DND-41 (cell line): ENCODE results near the gene KRT6B.
"Not testable (repeated sequence)": the region's sequence is repeated elsewhere in the genome, so short reads cannot be mapped to it uniquely, and the experiment has no call there.

Experiments
- ATAC-seq: fragments of 200-7000 bp; cut with Tn5 transposase; 3 replicates; pipeline ENCODE4 v1.9.1; 2021; ENCODE audit warnings: low read depth; ENCODE audit not compliant: insufficient read depth
- DNase-seq: peaks from one replicate; pipeline ENCODE4 v3.0.0-alpha.2; 2020
- H2AFZ ChIP-seq: 2 replicates; pipeline ENCODE4 v1.6.0; 2012; ENCODE audit warnings: low read depth, low read length
- H3K27ac ChIP-seq: 2 replicates; pipeline ENCODE4 v1.5.1; 2012; ENCODE audit warnings: low read length, inconsistent platforms
- H3K27me3 ChIP-seq: fragments of 200-600 bp; sonication (generic); 2 replicates; pipeline ENCODE4 v1.6.0; 2012; ENCODE audit warnings: low read length, mild to moderate bottlenecking, inconsistent platforms; ENCODE audit not compliant: insufficient read depth, poor library complexity
- H3K36me3 ChIP-seq: 2 replicates; pipeline ENCODE4 v1.5.1; 2012; ENCODE audit warnings: low read length, inconsistent platforms; ENCODE audit not compliant: insufficient read depth
- H3K4me1 ChIP-seq: 2 replicates; pipeline ENCODE4 v1.5.1; 2012; ENCODE audit warnings: mild to moderate bottlenecking, low read length; ENCODE audit not compliant: insufficient read depth
- H3K4me2 ChIP-seq: 2 replicates; pipeline ENCODE4 v1.6.0; 2012; ENCODE audit warnings: mild to moderate bottlenecking, moderate library complexity, low read length, inconsistent platforms; ENCODE audit not compliant: insufficient read depth
- H3K4me3 ChIP-seq, 2 experiments: fragments of 200-600 bp in 1 of 2; shearing (Covaris generic) in 1 of 2; 2 replicates each; pipeline ENCODE4 v1.5.1; 2012 to 2016; ENCODE audit warnings: inconsistent platforms in 2 of 2, low read length in 2 of 2, mild to moderate bottlenecking in 2 of 2, low read depth in 1 of 2, moderate library complexity in 1 of 2
- H3K79me2 ChIP-seq: 2 replicates; pipeline ENCODE4 v1.6.0; 2012; ENCODE audit warnings: low read length, inconsistent platforms; ENCODE audit not compliant: insufficient read depth
- H3K9ac ChIP-seq: 2 replicates; pipeline ENCODE4 v1.6.0; 2012; ENCODE audit warnings: low read depth, mild to moderate bottlenecking, inconsistent platforms, low read length, moderate library complexity
- H3K9me3 ChIP-seq: 2 replicates; pipeline ENCODE4 v1.5.1; 2012; ENCODE audit warnings: low read length, moderate library complexity, mild to moderate bottlenecking, inconsistent platforms; ENCODE audit not compliant: insufficient read depth, severe bottlenecking
- H4K20me1 ChIP-seq: 2 replicates; pipeline ENCODE4 v1.6.0; 2012; ENCODE audit warnings: low read length; ENCODE audit not compliant: insufficient read depth
- EZH2 ChIP-seq: IDR thresholded peaks from 3 replicates; pipeline ENCODE4 v1.6.1; 2012; ENCODE audit warnings: borderline replicate concordance, low read depth, mild to moderate bottlenecking, moderate library complexity, low read length, inconsistent platforms; ENCODE audit not compliant: severe bottlenecking
- TF ChIP-seq, protein P1 (sequence below): IDR thresholded peaks from 2 replicates; pipeline ENCODE4 v1.5.1; 2012; ENCODE audit warnings: borderline replicate concordance, low read length, moderate library complexity, mild to moderate bottlenecking; ENCODE audit not compliant: poor library complexity, severe bottlenecking; ENCODE audit errors: extremely low read depth

Gene KRT6B

DNA sequence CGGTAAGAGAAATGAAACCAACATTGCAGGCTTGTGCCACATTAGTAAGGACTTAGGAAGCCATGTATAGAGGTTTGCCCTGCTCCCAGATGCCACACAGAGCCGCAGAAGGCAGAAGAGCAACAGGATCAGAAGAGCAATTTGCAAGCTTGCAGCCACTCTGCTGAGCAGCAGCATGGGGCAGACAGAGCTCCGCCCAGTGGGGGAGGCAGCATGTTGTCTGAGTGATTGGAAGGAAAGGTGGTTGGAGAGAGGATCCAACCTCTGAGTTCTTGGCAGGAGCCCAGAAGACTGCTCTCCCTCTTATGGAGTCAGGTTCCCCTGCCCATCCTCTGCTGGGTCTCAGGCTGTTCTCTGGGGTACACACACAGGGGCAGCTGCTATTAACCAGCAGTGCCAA is 43.4 kb upstream of the KRT6B start:
- Histone ChIP-seq H2AFZ (no peak overlapping the region), H3K9me3 (no peaks in the 10 kb centered on the region), H3K4me1 (no peaks in the 10 kb centered on the region), H3K79me2 (no peaks in the 10 kb centered on the region), H3K27me3 (peaks cover 23% of the 10 kb centered on the region), H3K4me2 (no peak overlapping the region), H3K4me3 (no peak overlapping the region), H4K20me1 (no peaks in the 10 kb centered on the region), H3K27ac (no peak overlapping the region), H3K9ac (no peak overlapping the region), H3K36me3 (no peaks in the 10 kb centered on the region)
- ATAC-seq (no peak), DNase-seq (no peak)
- no peak for TF ChIP-seq EZH2
- TF ChIP-seq, protein P1, sequence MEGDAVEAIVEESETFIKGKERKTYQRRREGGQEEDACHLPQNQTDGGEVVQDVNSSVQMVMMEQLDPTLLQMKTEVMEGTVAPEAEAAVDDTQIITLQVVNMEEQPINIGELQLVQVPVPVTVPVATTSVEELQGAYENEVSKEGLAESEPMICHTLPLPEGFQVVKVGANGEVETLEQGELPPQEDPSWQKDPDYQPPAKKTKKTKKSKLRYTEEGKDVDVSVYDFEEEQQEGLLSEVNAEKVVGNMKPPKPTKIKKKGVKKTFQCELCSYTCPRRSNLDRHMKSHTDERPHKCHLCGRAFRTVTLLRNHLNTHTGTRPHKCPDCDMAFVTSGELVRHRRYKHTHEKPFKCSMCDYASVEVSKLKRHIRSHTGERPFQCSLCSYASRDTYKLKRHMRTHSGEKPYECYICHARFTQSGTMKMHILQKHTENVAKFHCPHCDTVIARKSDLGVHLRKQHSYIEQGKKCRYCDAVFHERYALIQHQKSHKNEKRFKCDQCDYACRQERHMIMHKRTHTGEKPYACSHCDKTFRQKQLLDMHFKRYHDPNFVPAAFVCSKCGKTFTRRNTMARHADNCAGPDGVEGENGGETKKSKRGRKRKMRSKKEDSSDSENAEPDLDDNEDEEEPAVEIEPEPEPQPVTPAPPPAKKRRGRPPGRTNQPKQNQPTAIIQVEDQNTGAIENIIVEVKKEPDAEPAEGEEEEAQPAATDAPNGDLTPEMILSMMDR, result no peak

DNA sequence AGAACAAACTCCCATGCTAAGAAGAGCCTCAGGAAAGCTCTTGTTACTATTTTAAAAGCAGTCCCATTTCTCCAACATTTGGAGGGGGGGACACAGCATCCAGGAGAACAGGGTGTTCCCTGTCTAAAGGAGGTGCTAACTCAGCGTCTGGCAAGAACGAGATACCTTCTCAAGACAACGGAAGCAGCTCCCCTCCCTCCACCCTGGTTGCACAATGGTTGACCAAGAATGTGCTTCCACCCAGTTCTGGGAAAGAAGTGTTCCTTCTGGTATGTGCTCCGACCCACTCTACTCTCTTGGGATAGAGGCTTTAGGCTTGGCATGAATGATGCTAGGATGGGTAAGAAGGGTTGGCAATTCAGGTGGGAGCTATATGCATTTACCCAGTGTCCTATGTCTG is 42.6 kb upstream of the KRT6B start:
- no peak for DNase-seq
- H3K4me3 ChIP-seq, result no peak overlapping the region
- no peaks in the 10 kb centered on the region for H3K4me1 ChIP-seq

DNA sequence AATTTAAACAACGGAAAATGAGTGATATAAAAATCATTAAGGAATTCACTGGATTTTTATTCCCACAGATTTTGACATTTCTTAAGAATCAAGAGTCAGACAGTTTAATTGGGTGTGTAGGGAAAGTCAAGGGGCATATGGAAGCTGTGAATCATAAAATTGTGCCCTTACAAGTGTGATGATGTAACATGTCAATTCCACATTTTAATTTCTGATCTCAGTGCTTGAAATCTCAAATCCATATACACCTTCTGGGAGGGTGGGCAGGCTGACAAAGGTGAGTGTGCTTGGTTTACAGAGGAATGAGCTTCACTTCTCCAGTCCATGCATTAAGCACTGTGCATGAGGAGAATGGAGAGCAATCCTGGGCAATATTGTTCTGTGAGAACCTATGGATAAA is 42.2 kb upstream of the KRT6B start:
- DNase-seq (no peak), ATAC-seq (no peak)
- TF ChIP-seq EZH2, result no peak
- TF ChIP-seq, protein P1, result no peak
- no peaks in the 10 kb centered on the region for H4K20me1 ChIP-seq
- no peaks in the 10 kb centered on the region for H3K79me2 ChIP-seq
- no peak overlapping the region for H3K9ac ChIP-seq
- no peak overlapping the region for H3K4me2 ChIP-seq
- no peak overlapping the region for H2AFZ ChIP-seq
- no peak overlapping the region for H3K27ac ChIP-seq
- peaks cover 23% of the 10 kb centered on the region for H3K27me3 ChIP-seq
- no peaks in the 10 kb centered on the region for H3K4me1 ChIP-seq
- H3K4me3 ChIP-seq, result no peak overlapping the region
- no peaks in the 10 kb centered on the region for H3K9me3 ChIP-seq
- no peaks in the 10 kb centered on the region for H3K36me3 ChIP-seq

More for the DNA sequence above, 42.6 kb upstream of the KRT6B start:
- H3K9me3 ChIP-seq, result no peaks in the 10 kb centered on the region
- TF ChIP-seq, protein P1, result no peak
- TF ChIP-seq EZH2, result no peak
- H3K4me2 ChIP-seq, result no peak overlapping the region
- H2AFZ ChIP-seq, result no peak overlapping the region
- peaks cover 23% of the 10 kb centered on the region for H3K27me3 ChIP-seq
- no peaks in the 10 kb centered on the region for H3K36me3 ChIP-seq
- no peak overlapping the region for H3K27ac ChIP-seq
- no peaks in the 10 kb centered on the region for H3K79me2 ChIP-seq
- H3K9ac ChIP-seq, result no peak overlapping the region
- no peaks in the 10 kb centered on the region for H4K20me1 ChIP-seq
- no peak for ATAC-seq

DNA sequence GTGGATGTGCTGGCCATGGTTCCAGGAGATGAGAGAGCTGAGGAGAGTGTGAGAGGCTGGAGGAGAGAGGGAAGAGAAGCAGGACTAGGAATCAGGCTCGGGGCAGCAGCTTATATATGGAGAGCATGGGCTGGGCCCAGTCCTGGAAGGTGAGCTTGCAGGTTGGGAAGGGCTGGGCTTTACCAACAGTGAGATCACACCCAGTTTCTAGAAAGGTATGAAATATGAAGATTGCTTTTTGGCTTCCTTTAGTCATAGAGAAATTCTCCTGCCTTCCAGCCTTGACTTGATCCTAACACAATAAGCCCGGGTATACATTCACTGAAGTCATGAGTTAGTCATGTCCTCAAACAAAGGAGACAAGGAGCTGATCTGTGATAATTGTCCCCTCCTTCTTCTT is 41.2 kb upstream of the KRT6B start, which contains the start of gene KRT6A:
Gene KRT6A, minus strand, starts transcription at position 86 of the 400 bp plus-strand sequence. Its CDS starts 69 bp downstream, at position 17.
- Histone ChIP-seq H3K9ac (no peak within 1 kb of the TSS), H3K27ac (no peak within 1 kb of the TSS), H3K4me2 (no peak within 1 kb of the TSS), H3K79me2 (no peaks in the 10 kb centered on the region), H3K27me3 (peaks cover 23% of the 10 kb centered on the region), H2AFZ (no peak within 1 kb of the TSS), H3K4me1 (no peaks in the 10 kb centered on the region), H3K4me3 (no peak within 1 kb of the TSS), H3K9me3 (no peaks in the 10 kb centered on the region), H4K20me1 (no peaks in the 10 kb centered on the region), H3K36me3 (no peaks in the 10 kb centered on the region)
- no peak for ATAC-seq
- TF ChIP-seq, protein P1, result no peak
- no peak for TF ChIP-seq EZH2
- DNase-seq, result no peak

DNA sequence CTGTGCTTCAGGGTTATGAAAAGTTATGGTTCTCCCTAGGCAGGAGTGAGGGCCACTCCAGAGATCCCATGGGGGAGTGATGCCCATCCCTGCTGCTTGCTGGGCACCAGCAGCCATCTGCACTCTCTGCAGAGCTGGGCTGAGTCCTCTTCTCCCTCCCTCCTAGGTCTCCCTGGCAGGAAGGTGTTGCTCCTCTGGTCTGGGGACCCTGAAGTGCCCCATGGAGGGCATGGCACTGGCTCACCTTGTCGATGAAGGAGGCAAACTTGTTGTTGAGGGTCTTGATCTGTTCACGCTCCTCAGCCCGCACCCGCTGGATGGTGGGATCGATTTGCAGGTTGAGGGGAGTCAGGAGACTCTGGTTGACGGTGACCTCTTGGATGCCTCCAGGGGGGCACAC is 40.5 kb upstream of the KRT6B start:
- not testable (repeated sequence) for H4K20me1 ChIP-seq, H3K4me1 ChIP-seq, DNase-seq, H3K9ac ChIP-seq, H3K27ac ChIP-seq, H3K36me3 ChIP-seq, H2AFZ ChIP-seq, ATAC-seq, H3K9me3 ChIP-seq, H3K4me2 ChIP-seq, H3K4me3 ChIP-seq, H3K79me2 ChIP-seq
- peaks cover 23% of the 10 kb centered on the region for H3K27me3 ChIP-seq
